ENCODE measurements around the gene HLA-A.
"Not testable (repeated sequence)": the region's sequence is repeated elsewhere in the genome, so short reads cannot be mapped to it uniquely, and the experiment has no call there.

Gene HLA-A

DNA sequence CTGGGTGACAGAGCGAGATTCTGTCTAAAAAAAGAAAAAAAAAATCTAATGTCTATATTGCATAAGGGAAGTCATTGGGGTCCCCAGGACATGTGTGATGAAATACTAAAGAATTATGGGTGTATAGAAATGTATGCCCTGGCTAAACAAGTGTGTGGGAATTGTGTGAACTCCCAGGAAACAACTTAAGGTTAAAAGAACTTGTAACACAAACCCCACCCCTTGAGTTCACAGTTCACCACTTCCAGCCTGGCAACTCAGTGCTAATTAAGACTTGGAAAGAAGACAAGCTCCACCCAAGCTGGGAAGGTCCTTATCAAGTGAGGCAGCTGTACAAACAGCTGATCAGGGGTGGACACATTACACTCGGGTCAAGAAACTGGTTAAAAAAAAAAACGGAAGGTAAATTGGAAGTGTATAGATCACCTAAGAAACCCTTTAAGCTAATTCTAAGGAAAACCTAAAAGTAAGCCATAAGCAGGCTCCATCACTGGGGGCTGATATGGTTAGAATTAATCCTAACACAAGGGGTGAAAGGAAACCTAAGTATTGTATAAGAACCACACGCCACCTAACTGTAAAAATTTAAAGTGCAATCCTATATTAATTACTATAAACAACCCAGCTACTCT lies 25.2 kb downstream of the HLA-A start:
- Histone ChIP-seq H3K9ac (ENCODE audit: low read length) (peak overlapping the region; percentile 25), H3K4me3 (ENCODE audit: low read length) (no peak overlapping the region), H3K4me1 (ENCODE audit: control insufficient read depth, insufficient read depth, low read length) (peaks cover 36% of the 10 kb centered on the region), H3K36me3 (ENCODE audit: control insufficient read depth, insufficient read depth, low read length) (no peaks in the 10 kb centered on the region), H3K9me3 (ENCODE audit: control insufficient read depth, low read length) (no peaks in the 10 kb centered on the region), H3K27me3 (ENCODE audit: control insufficient read depth, insufficient read depth, low read length) (no peaks in the 10 kb centered on the region)

DNA sequence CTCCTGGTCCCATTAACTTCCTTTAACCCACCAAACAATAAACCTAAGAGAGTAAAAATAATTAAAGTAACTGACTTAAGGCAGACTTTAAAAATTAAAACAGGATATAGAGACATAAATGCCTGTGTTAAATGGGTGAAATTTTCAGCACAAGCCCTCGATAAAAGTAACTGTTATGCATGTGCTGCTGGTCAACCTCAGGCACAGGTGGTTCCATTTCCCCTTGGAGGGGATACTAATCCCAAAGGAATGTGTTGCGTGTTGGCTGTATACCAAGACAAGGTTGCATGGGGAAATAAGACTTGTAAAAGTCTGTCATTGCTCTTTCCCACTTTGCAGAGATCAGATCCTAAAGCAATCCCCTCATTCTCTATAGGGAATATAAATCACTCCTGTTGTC lies 25.8 kb downstream of the HLA-A start:
- no peaks in the 10 kb centered on the region for H3K36me3 ChIP-seq (ENCODE audit: control insufficient read depth, insufficient read depth, low read length)
- peak overlapping the region; percentile 25 for H3K9ac ChIP-seq (ENCODE audit: low read length)
- no peaks in the 10 kb centered on the region for H3K27me3 ChIP-seq (ENCODE audit: control insufficient read depth, insufficient read depth, low read length)
- H3K4me1 ChIP-seq (ENCODE audit: control insufficient read depth, insufficient read depth, low read length), result peaks cover 36% of the 10 kb centered on the region
- H3K9me3 ChIP-seq (ENCODE audit: control insufficient read depth, low read length), result no peaks in the 10 kb centered on the region
- H3K4me3 ChIP-seq (ENCODE audit: low read length), result no peak overlapping the region

DNA sequence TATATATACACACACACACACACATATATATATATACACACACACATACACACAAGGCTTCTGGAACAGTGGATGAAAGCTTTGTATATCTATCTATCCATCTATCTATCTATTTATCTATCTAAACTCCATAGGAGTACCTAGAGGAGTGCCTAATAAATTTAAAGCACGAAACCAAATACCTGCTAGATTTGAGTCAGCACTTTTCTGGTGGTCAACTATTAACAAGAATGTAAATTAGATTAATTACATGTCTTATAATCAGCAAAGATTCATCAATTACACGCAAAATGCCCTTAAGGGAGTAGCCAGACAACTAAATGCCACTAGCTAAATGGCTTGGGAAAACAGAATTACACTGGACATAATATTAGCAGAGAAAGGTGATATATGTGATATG lies 26.6 kb downstream of the HLA-A start:
- Histone ChIP-seq H3K9ac (ENCODE audit: low read length) (no peak overlapping the region), H3K9me3 (ENCODE audit: control insufficient read depth, low read length) (no peaks in the 10 kb centered on the region), H3K4me1 (ENCODE audit: control insufficient read depth, insufficient read depth, low read length) (peaks cover 36% of the 10 kb centered on the region), H3K36me3 (ENCODE audit: control insufficient read depth, insufficient read depth, low read length) (no peaks in the 10 kb centered on the region), H3K4me3 (ENCODE audit: low read length) (no peak overlapping the region), H3K27me3 (ENCODE audit: control insufficient read depth, insufficient read depth, low read length) (no peaks in the 10 kb centered on the region)

DNA sequence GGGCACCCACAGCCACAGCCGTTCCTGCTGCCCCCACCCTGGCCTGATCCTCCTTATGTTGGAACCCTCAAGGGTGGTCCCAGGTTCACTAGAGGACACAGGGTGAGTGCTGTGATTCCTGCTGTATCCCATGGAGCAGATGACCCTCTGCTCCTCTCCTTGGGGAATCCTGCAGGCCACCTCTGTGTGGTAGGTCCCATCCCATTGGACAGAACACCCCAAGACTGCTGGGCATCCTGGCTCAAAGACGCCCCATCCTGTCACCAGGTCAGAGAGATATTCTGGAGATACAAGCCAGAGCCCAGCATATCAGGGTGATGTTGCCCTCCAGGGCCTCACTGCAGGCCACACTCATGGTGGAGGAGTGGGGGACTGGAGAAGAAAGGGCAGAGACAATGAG lies 28.4 kb downstream of the HLA-A start:
- Histone ChIP-seq H3K9me3 (ENCODE audit: control insufficient read depth, low read length) (no peaks in the 10 kb centered on the region), H3K4me3 (ENCODE audit: low read length) (no peak overlapping the region), H3K4me1 (ENCODE audit: control insufficient read depth, insufficient read depth, low read length) (peaks cover 36% of the 10 kb centered on the region), H3K36me3 (ENCODE audit: control insufficient read depth, insufficient read depth, low read length) (no peaks in the 10 kb centered on the region), H3K9ac (ENCODE audit: low read length) (no peak overlapping the region), H3K27me3 (ENCODE audit: control insufficient read depth, insufficient read depth, low read length) (peaks cover 13% of the 10 kb centered on the region)

DNA sequence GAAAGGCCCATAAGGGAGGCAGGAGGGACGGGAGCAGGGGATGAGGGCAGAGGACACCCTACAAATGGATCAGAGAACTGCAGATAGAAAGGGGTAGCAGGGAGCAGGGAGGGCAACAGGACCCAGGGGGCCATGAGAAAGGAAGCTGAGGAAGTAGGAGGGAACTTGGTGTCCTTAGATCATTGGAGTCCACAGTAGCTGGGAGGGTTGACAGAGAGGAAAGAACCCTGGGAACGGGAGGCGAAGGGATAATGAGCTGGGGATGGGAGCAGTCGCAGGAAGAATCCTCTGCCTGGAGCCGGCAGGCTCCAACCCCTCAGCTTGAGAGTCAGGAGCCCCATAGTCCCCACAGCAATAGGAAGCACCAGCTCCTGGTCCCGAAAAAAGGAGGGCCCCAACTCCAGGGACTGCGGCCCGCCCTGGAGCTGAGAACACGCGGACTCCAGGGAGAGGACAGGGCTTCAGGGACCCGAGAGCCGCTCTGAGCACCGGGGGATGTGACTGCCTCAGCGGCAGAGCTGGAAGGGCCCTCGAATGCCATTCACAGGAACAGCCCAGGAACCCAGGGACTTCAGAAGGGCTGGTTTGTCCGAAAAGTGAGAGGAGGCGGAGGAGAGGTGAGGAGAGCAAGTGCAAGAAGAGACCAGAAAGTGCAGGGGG lies 32.7 kb downstream of the HLA-A start:
- Histone ChIP-seq H3K9ac (ENCODE audit: low read length) (peak overlapping the region; percentile 85), H3K4me3 (ENCODE audit: low read length) (no peak overlapping the region), H3K4me1 (ENCODE audit: control insufficient read depth, insufficient read depth, low read length) (peaks cover 26% of the 10 kb centered on the region), H3K36me3 (ENCODE audit: control insufficient read depth, insufficient read depth, low read length) (no peaks in the 10 kb centered on the region), H3K27me3 (ENCODE audit: control insufficient read depth, insufficient read depth, low read length) (peaks cover 19% of the 10 kb centered on the region), H3K9me3 (ENCODE audit: control insufficient read depth, low read length) (no peaks in the 10 kb centered on the region)

DNA sequence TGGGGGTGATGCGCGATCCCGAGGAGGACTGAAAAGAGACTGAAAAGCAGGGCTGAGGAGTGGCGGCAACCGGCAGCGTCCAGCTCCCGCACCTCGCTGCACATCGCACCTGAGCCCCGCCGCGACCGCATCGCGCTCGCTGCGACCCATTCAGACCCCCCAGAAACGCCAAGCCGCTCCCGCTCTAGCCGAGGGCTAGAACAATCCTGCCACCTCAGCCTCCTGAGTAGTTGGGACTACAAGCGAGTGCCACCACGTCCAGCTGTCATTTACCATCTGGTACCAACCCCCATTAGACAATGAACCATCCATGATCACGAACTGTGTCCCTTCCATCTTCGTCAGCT lies 33.2 kb downstream of the HLA-A start:
- H3K9ac ChIP-seq (ENCODE audit: low read length), result peak overlapping the region; percentile 85
- peaks cover 26% of the 10 kb centered on the region for H3K4me1 ChIP-seq (ENCODE audit: control insufficient read depth, insufficient read depth, low read length)
- H3K4me3 ChIP-seq (ENCODE audit: low read length), result no peak overlapping the region
- H3K27me3 ChIP-seq (ENCODE audit: control insufficient read depth, insufficient read depth, low read length), result peaks cover 19% of the 10 kb centered on the region
- H3K36me3 ChIP-seq (ENCODE audit: control insufficient read depth, insufficient read depth, low read length), result no peaks in the 10 kb centered on the region
- no peaks in the 10 kb centered on the region for H3K9me3 ChIP-seq (ENCODE audit: control insufficient read depth, low read length)

DNA sequence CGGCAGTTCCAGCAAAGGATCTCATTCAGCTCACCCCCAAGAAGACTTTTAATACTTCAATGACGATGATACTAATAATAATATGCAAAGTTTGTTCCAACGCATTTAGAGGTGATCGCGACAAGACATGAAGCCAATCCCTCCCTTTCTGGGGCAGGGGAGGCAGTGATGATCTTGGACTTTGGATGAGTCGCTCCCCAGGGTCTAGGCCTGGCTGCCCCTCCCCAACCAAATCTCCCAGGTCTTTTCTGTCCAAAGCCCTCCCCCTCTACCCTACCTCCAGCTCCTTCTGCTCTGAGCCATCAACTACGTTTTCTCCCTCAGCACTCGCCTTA lies 33.9 kb downstream of the HLA-A start:
- Histone ChIP-seq H3K4me1 (ENCODE audit: control insufficient read depth, insufficient read depth, low read length) (peaks cover 31% of the 10 kb centered on the region), H3K9me3 (ENCODE audit: control insufficient read depth, low read length) (no peaks in the 10 kb centered on the region), H3K27me3 (ENCODE audit: control insufficient read depth, insufficient read depth, low read length) (peaks cover 19% of the 10 kb centered on the region), H3K9ac (ENCODE audit: low read length) (peak overlapping the region; percentile 85), H3K4me3 (ENCODE audit: low read length) (peak overlapping the region; percentile 44), H3K36me3 (ENCODE audit: control insufficient read depth, insufficient read depth, low read length) (no peaks in the 10 kb centered on the region)

DNA sequence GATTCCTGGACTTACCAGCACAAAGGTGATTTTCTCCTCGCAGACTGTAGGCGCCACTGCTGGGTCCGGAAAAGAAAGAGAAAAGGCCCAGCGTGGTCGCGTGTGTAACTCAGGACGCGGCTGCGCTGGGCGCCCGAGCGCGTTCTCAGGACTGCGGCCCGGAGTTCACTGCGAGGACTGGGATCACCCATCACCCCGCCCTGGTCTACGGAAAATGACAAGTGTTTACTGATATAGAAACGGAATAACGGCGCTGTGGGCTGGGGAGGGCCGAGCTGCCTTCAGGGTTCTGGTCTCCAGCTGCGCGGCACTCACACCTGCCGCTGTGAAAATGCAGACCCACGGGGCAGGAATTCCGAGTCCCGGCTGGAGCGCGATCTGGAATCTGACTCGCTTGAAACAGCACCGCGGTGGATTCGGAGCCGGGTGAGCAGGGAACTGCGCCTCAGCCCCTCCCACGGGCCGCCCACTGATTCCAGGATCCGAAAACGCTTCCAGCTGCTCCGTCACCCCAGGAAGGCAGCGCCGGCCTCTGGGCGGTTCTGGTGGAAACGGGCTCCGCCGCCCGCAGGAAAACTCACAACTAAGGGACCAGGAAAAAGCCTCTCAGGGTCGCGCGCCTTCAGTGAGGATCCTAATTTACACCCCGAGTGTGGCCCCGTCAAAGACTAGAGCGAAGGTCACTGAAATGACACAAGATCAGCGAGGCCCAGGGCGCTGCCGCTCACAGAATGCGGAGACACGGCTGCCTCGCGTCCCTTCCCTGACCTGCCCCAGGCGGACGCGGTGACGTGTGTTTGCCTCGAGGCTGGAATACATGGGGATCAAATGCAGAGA lies 34.5 kb downstream of the HLA-A start:
- no peaks in the 10 kb centered on the region for H3K36me3 ChIP-seq (ENCODE audit: control insufficient read depth, insufficient read depth, low read length)
- H3K4me3 ChIP-seq (ENCODE audit: low read length), result peak overlapping the region; percentile 44
- H3K9ac ChIP-seq (ENCODE audit: low read length), result peak overlapping the region; percentile 85
- peaks cover 19% of the 10 kb centered on the region for H3K27me3 ChIP-seq (ENCODE audit: control insufficient read depth, insufficient read depth, low read length)
- no peaks in the 10 kb centered on the region for H3K9me3 ChIP-seq (ENCODE audit: control insufficient read depth, low read length)
- H3K4me1 ChIP-seq (ENCODE audit: control insufficient read depth, insufficient read depth, low read length), result peaks cover 34% of the 10 kb centered on the region

DNA sequence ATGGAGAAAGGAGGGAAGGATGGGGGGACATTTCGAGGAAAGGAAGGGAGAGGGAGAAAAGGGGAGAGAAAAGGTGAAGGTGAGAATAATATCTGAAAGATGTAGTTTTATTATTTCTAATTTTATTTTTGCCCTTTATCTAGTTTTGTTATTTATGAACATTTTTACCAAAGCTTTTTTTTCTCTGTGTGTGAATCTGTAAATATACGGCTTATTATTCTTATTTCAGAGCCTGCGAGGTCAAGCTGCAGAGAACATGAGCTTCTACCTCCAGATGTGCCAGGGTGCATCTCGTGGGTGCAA lies 35.0 kb downstream of the HLA-A start:
- peak overlapping the region; percentile 85 for H3K9ac ChIP-seq (ENCODE audit: low read length)
- H3K4me3 ChIP-seq (ENCODE audit: low read length), result peak overlapping the region; percentile 44
- H3K9me3 ChIP-seq (ENCODE audit: control insufficient read depth, low read length), result no peaks in the 10 kb centered on the region
- H3K4me1 ChIP-seq (ENCODE audit: control insufficient read depth, insufficient read depth, low read length), result peaks cover 34% of the 10 kb centered on the region
- H3K27me3 ChIP-seq (ENCODE audit: control insufficient read depth, insufficient read depth, low read length), result peaks cover 19% of the 10 kb centered on the region
- H3K36me3 ChIP-seq (ENCODE audit: control insufficient read depth, insufficient read depth, low read length), result no peaks in the 10 kb centered on the region

DNA sequence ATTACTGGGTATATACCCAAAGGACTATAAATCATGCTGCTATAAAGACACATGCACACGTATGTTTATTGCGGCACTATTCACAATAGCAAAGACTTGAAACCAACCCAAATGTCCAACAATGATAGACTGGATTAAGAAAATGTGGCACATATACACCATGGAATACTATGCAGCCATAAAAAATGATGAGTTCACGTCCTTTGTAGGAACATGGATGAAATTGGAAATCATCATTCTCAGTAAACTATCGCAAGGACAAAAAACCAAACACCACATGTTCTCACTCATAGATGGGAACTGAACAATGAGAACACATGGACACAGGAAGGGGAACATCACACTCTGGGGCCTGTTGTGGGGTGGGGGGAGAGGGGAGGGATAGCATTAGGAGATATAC lies 37.7 kb downstream of the HLA-A start:
- not testable (repeated sequence) for H3K9ac ChIP-seq (ENCODE audit: low read length); H3K9me3 ChIP-seq (ENCODE audit: control insufficient read depth, low read length); H3K4me3 ChIP-seq (ENCODE audit: low read length); H3K36me3 ChIP-seq (ENCODE audit: control insufficient read depth, insufficient read depth, low read length)
- peaks cover 27% of the 10 kb centered on the region for H3K4me1 ChIP-seq (ENCODE audit: control insufficient read depth, insufficient read depth, low read length)
- H3K27me3 ChIP-seq (ENCODE audit: control insufficient read depth, insufficient read depth, low read length), result peaks cover 13% of the 10 kb centered on the region

DNA sequence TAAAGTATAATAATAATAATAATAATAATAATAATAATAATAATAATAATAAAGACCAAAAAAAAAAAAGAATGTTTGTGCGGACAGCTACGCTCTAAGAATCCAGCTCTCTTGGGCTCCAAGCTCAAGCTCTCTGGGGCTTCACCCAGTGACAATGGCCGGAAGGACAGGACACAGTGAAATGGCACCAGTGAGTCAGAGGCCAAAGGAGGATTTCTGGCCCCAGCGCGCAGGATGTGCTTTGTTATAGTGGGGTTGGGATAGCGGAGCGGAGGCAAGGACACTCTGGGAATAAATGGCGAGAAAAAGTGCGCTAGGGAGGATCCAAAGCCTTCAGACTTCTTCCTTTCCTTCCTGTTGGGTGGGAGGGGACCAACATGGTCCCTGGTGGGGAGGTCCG lies 38.2 kb downstream of the HLA-A start:
- Histone ChIP-seq H3K36me3 (ENCODE audit: control insufficient read depth, insufficient read depth, low read length) (no peaks in the 10 kb centered on the region), H3K4me3 (ENCODE audit: low read length) (no peak overlapping the region), H3K4me1 (ENCODE audit: control insufficient read depth, insufficient read depth, low read length) (peaks cover 22% of the 10 kb centered on the region), H3K9me3 (ENCODE audit: control insufficient read depth, low read length) (no peaks in the 10 kb centered on the region), H3K9ac (ENCODE audit: low read length) (no peak overlapping the region), H3K27me3 (ENCODE audit: control insufficient read depth, insufficient read depth, low read length) (peaks cover 8% of the 10 kb centered on the region)

DNA sequence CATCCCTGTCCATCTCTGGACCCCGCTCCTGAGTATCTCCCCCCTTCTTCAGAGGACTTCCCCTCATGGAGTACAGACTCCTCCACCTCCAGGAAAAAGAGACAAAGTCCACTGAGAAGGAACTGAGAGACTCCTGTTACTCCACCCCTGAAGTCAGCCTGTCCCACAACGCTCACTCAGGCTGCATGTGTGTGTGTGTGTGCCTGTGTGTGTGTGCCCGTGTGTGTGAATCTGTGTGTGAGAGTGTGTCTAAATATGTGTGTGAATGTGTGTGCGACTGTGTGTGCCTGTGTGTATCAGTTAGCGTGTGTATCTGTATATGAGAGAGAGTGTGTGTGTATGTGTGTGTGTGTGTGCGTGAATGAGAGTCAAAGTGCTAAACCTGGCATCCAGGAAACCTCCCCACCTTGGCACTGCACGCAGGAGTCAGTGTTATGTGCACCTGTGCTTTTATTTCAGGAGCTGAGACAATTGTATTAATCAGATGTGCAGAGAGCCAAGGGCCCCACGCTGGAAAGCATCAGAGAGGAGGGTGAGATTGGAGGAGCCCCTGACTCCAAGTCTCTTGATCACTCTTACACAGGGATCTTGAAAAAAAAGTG lies 39.0 kb downstream of the HLA-A start:
- Histone ChIP-seq H3K27me3 (ENCODE audit: control insufficient read depth, insufficient read depth, low read length) (peaks cover under 1% of the 10 kb centered on the region), H3K9ac (ENCODE audit: low read length) (no peak overlapping the region), H3K9me3 (ENCODE audit: control insufficient read depth, low read length) (no peaks in the 10 kb centered on the region), H3K36me3 (ENCODE audit: control insufficient read depth, insufficient read depth, low read length) (no peaks in the 10 kb centered on the region), H3K4me1 (ENCODE audit: control insufficient read depth, insufficient read depth, low read length) (peaks cover 14% of the 10 kb centered on the region), H3K4me3 (ENCODE audit: low read length) (no peak overlapping the region)

Data from mucosa of stomach (tissue), 1 donor.